HepG2 (cell line): ENCODE data around the gene RAPGEF5. TPM values are rescaled to one million over a fixed set of nuclear protein-coding genes. Genes with fewer than 3 reads are reported as not detected.
A peak's percentile ranks its signal among the peaks of the same experiment; 100 is the strongest.

Experiments
- ARID5B ChIP-seq: IDR thresholded peaks from 2 replicates; pipeline ENCODE4 v1.4.0; 2020; ENCODE audit warnings: mild to moderate bottlenecking, missing genetic modification reagents
- BATF2 ChIP-seq: sonication (generic); formaldehyde crosslinking; IDR thresholded peaks from 2 replicates; pipeline ENCODE4 v1.8.0; 2022; ENCODE audit warnings: mild to moderate bottlenecking, missing genetic modification reagents, moderate library complexity
- CENPX ChIP-seq: sonication (generic); formaldehyde crosslinking; IDR thresholded peaks from 2 replicates; pipeline ENCODE4 v1.9.0; 2021; ENCODE audit warnings: mild to moderate bottlenecking, missing genetic modification reagents, moderate library complexity
- FOSL1 ChIP-seq: sonication (generic); formaldehyde crosslinking; IDR thresholded peaks from 2 replicates; pipeline ENCODE4 v1.9.0; 2021; ENCODE audit warnings: missing genetic modification reagents, borderline replicate concordance
- HIC2 ChIP-seq: sonication (generic); formaldehyde crosslinking; IDR thresholded peaks from 2 replicates; pipeline ENCODE4 v1.9.0; 2022; ENCODE audit warnings: low read depth, missing genetic modification reagents
- HMGXB3 ChIP-seq: sonication (generic); formaldehyde crosslinking; IDR thresholded peaks from 2 replicates; pipeline ENCODE4 v1.4.0; 2020; ENCODE audit warnings: missing genetic modification reagents, borderline replicate concordance
- NCOA2 ChIP-seq: sonication (generic); formaldehyde crosslinking; IDR thresholded peaks from 2 replicates; pipeline ENCODE4 v1.8.0; 2022; ENCODE audit warnings: inconsistent platforms
- PHF8 ChIP-seq: sonication (generic); formaldehyde crosslinking; IDR thresholded peaks from 2 replicates; pipeline ENCODE4 v1.5.0; 2020; ENCODE audit warnings: missing genetic modification reagents
- RXRB ChIP-seq: IDR thresholded peaks from 2 replicates; pipeline ENCODE4 v1.6.1; 2016; ENCODE audit warnings: borderline replicate concordance, missing genetic modification reagents, missing compliant biosample characterization
- SSRP1 ChIP-seq: IDR thresholded peaks from 2 replicates; pipeline ENCODE4 v1.6.1; 2016; ENCODE audit warnings: control low read depth
- TAF1 ChIP-seq: sonication (generic); formaldehyde crosslinking; IDR thresholded peaks from 2 replicates; pipeline ENCODE4 v1.4.0; 2020; ENCODE audit warnings: missing genetic modification reagents
- ZNF264 ChIP-seq: sonication (generic); formaldehyde crosslinking; IDR thresholded peaks from 2 replicates; pipeline ENCODE4 v1.4.0; 2020; ENCODE audit warnings: missing genetic modification reagents
- ZNF800 ChIP-seq: sonication (generic); formaldehyde crosslinking; IDR thresholded peaks from 2 replicates; pipeline ENCODE4 v1.4.0; 2020; ENCODE audit warnings: missing genetic modification reagents
- polyA plus RNA-seq, 8 experiments: library from polyadenylated mRNA; depleted of rRNA in 3 of 8; stranded (reverse) in 7 of 8; unstranded in 1 of 8; fragments of >200 nt; fragmentation: Illumina TruSeq in 4 of 8; extraction: Trizol in 4 of 8; gene quantifications; 2 replicates each; pipeline versions ENCODE4 v1.2.1 to v1.2.3, GENCODE V29; 2011 to 2016; ENCODE audit warnings: low read depth in 4 of 8, missing spikeins in 1 of 8, mixed read lengths in 1 of 8; ENCODE audit not compliant: insufficient read depth in 1 of 8
- total RNA-seq, 5 experiments: library from RNA; depleted of rRNA; stranded (reverse); fragments of >200 nt; fragmentation: Illumina TruSeq; extraction: Trizol; gene quantifications; 2 replicates each; pipeline ENCODE4 v1.2.3, GENCODE V29; 2016; ENCODE audit warnings: low read depth in 1 of 5

RAPGEF5 gene
- total and polyA plus RNA-seq, 2 of the 13 experiments (the other 11 are each of a cell fraction or from before 2014, with no cell fraction given) = 17.1 to 23.4 TPM

- TF ChIP-seq FOSL1 = peak; percentile 50; the same call in 1 of the 2 replicates
- peak; percentile 46 for TF ChIP-seq RXRB
- no peak for TF ChIP-seq BATF2
- no peak for TF ChIP-seq ZNF264
- peak; percentile 65 for TF ChIP-seq HMGXB3 (CRISPR knock-in tag)
- TF ChIP-seq ARID5B (CRISPR knock-in tag) = peak; percentile 74
- peak; percentile 20; the same call in 1 of the 2 replicates for TF ChIP-seq PHF8 (CRISPR knock-in tag)
- no peak for TF ChIP-seq CENPX (CRISPR knock-in tag)
- TF ChIP-seq NCOA2 (CRISPR knock-in tag) = 0 out of 2 replicates have a peak, but pooled peaks have one; percentile 35
- peak; percentile 24; the same call in 1 of the 2 replicates for TF ChIP-seq TAF1 (CRISPR knock-in tag)
- TF ChIP-seq SSRP1 = no peak
- TF ChIP-seq HIC2 (CRISPR knock-in tag) = peak; percentile 32; the same call in 1 of the 2 replicates
- TF ChIP-seq ZNF800 (CRISPR knock-in tag) = 0 out of 2 replicates have a peak, but pooled peaks have one; percentile 30
Measured at GRCh38 chr7:22357311-22358175, 589 bp upstream of the RAPGEF5 start (continued).
